Upper lobe of left lung (tissue), 4 donors: ENCODE data around the gene CTXND1.

Source experiments
- EP300 ChIP-seq, 4 donors: sonication (generic); formaldehyde crosslinking; IDR thresholded peaks; one replicate each; pipeline ENCODE4 v1.5.1; 2017; ENCODE audit warnings: antibody characterized with exemption in 4 of 4, control low read depth in 2 of 4
- POLR2A ChIP-seq, 4 donors: fragments of 450-650 bp; IDR thresholded peaks; one replicate each; pipeline ENCODE4 v1.5.1; 2016 to 2017; ENCODE audit warnings: antibody characterized with exemption in 4 of 4, mild to moderate bottlenecking in 2 of 4
- TF ChIP-seq, protein P1 (sequence below), 6 experiments: fragments of 450-650 bp in 4 of 6; fragments of 200-600 bp in 2 of 6; sonication (generic) in 2 of 6; IDR thresholded peaks; one replicate each; pipeline ENCODE4 v1.5.1; 2016 to 2019; ENCODE audit warnings: antibody characterized with exemption in 6 of 6

DNA sequence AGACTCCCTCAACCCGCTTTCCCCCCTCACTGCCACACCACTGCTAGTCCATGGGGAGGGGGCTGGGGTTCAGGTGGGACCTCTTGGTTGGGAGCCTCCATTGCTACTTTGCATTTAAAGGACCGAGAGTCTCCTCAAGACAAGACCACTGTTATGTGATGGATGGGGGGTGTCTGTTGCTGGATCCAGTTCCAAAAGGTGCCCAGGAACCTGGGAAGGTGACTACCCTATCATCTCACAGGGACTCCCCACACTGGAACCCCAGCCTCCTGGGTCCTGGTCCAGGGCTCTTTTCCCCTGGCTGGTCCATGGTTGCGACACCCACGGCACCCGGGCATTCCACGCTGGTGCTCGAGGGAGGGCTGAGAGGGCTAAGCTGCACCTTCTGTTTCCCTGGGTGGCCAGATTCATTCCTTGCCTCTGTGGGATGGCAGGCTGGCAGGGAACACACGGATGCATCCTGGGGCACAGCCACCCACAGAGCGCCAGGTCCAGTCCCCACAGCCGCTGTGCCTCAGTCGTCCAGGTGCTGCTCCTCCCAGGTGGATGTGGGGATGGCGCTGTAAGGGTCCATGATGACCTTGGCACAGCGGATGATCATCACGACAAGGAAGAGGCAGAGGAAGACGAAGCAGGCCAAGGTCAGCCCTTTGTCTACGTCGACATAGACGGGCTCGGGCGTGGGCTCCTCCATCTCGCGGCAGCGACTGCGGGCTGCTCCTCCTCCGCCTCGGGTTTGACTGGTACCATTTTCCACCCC, 50.6 kb downstream of the CTXND1 start:
- TF ChIP-seq, protein P1, sequence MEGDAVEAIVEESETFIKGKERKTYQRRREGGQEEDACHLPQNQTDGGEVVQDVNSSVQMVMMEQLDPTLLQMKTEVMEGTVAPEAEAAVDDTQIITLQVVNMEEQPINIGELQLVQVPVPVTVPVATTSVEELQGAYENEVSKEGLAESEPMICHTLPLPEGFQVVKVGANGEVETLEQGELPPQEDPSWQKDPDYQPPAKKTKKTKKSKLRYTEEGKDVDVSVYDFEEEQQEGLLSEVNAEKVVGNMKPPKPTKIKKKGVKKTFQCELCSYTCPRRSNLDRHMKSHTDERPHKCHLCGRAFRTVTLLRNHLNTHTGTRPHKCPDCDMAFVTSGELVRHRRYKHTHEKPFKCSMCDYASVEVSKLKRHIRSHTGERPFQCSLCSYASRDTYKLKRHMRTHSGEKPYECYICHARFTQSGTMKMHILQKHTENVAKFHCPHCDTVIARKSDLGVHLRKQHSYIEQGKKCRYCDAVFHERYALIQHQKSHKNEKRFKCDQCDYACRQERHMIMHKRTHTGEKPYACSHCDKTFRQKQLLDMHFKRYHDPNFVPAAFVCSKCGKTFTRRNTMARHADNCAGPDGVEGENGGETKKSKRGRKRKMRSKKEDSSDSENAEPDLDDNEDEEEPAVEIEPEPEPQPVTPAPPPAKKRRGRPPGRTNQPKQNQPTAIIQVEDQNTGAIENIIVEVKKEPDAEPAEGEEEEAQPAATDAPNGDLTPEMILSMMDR (IDR thresholded peaks at IDR 0.05), result no peak
- no peak for TF ChIP-seq POLR2A (IDR thresholded peaks at IDR 0.05)
- no peak for TF ChIP-seq EP300 (IDR thresholded peaks at IDR 0.05)
